Activated CD4-positive, CD25-positive, alpha-beta regulatory T cell (primary cell): Measurements from ENCODE around the gene DFFB.

Source experiments
- DNase-seq, 4 experiments: peaks; one replicate each; lab custom pipeline; 2025; lab: John Stamatoyannopoulos, UW

The DFFB gene

DNA sequence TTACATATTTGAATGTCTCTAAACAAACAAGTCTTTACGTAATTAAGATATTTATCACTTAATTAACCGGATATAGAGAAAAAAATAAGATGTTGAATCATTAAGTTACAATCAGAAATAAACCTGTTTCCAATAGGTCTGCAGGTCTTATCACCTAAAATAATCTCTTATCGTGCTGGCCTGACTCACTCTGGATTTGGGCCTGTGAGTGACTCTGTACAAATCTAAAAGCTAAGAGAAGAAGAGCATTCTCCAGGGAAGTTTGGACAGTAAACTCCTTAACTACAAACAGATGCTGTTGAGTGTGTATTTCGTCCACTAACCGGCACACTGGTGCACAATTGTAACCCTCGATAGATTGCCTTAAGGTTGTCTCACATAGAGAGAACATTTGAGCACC lies 25.6 kb upstream of the DFFB start:
- DNase-seq = no peak

DNA sequence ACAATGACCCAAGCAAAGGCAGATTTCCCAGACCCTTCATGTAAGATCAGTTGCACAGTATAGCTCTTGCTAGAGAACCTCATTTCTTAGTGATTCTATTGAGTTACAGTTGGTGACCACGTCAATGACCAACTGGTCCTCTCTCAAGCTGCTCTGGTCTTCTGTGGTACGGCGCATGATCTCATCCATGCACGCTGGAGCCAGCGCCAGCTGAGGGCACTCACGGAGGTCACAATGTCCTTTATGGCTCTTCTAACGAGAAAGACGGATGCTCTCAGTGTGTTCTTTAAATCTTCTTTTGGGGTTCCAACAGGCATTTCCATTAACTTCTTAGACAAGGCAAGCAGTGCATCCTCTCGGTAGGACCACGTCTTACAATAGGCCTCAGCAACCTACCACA lies 22.6 kb upstream of the DFFB start:
- DNase-seq = no peak

DNA sequence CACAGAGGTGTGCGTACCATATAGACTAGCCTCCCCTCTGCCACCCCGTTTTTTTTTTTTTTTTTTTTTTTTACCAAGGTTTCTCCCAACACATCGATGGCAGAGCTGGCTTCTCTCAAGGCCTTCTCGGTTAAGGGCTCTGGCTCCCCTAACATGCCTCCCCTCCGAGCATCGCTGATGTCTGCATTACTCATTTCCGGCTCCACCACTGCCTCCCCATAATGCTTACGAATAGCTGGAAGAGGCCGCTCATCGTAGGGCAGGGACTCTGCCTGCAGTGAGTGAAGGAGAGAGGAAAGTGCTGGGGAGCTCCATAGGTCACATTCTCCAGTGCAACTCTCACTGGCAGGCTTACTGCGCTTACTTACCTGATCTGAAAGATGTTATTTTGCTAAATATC lies 20.9 kb upstream of the DFFB start:
- DNase-seq = no peak

DNA sequence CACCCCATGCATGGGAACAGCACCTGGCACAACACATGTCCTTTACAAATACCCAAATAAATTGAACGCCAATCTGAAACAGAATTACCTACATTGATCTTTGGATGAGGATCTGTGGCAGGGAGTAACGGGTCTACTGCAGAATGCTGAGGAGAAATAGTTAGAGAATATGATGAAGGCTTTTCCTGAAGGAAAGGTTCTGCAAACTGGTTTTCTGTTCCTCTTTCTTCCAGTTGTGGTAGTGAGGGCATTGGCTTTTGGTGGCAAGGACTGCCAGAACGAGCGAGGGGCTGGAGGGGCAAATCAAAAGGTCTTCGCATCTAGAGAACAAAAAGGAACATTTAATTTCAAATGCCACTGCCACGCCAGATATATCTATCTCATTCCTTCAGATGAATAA lies 20.1 kb upstream of the DFFB start:
- DNase-seq = no peak

DNA sequence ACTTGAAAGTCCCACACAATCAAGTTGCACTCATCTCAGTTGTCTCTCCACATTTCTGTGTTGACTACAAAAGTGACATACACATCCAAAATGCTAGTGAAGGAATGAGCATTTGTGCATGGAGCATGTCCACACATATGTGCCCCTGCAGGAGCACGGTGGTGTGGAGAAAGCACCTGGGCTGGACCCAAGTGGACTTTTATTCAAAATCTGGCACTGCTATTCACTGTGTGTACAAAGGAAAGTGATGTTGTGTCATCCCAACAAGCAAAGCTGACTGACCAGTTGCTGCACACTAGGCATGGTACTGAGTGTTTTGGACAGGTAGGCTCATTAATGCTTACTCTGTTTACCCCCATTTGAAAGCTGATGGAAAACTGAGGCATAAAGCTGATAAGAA lies 19.6 kb upstream of the DFFB start:
- no peak for DNase-seq

DNA sequence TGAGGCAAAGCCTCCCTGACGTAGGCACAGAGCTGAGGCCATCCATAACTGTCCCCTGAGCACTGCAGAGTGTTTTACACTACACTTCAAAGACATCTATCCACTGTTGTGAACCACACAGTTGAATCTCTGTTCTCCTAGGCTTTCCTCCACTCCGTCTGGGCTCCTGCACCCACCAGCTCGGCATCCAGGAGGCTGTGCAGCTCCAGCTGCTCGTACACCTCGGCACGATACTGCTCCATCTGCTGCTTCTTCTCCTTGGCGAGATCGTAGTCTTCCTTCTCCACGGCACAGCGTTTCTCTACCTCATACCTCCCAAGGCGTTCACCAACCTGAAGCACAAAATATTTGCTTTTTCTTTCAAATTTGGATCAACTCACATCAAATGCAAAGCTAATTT lies 18.5 kb upstream of the DFFB start:
- no peak for DNase-seq

DNA sequence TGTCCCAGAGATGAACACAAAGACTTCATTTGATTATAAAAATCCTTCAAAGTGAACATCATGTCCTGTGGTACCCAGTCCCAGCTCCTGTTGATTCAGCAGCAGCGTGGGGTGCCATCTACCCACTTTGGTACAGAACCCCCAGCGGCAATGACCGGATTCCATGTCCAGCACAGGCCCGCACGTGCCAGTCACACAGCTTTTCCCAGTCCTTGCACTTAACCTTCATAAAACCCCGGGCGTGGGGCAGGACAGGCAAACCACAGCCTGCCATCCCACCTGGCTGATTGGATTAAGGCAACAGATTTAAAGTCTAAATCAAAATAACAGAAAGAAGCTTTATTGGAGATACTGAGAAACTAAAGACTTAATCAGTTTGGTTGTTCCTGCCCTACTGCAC lies 15.8 kb upstream of the DFFB start:
- DNase-seq = no peak

DNA sequence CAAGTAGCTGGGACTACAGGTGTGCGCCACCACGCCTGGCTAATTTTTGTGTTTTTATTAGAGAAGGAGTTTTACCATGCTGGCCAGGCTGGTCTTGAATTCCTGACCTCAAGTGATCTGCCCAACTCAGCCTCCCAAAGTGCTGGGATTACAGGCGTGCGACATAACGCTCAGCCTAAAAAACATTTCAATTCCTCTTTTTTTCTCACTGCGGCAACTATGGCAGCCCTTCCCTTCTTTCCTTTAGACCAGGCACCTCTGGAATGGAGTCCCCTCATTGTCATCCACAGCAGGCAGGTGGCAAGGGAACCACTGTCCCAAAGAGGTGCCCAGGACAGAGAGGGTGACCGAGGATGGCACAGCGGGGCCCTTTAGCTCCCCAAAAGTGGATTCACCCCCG lies 14.4 kb upstream of the DFFB start:
- DNase-seq = no peak

DNA sequence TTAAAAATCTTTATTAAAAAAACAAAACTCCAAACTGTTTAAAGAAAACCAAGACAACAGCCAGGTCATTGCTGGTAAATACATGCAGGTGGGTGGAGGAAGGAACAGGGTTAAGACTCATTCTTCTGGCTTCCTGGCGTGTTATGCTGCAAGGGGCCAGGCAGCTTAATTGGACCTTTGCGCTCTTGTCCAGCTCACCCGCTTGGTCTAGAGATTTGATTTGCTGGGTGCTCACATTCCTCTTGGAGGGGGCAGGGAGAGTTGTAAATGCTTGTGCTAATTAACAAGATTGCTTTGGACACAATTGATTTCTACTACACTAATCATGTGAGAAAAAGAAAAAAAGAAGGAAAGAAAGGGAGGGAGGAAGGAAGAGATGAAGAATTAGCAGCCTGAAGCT lies 10.7 kb upstream of the DFFB start:
- DNase-seq = no peak

DNA sequence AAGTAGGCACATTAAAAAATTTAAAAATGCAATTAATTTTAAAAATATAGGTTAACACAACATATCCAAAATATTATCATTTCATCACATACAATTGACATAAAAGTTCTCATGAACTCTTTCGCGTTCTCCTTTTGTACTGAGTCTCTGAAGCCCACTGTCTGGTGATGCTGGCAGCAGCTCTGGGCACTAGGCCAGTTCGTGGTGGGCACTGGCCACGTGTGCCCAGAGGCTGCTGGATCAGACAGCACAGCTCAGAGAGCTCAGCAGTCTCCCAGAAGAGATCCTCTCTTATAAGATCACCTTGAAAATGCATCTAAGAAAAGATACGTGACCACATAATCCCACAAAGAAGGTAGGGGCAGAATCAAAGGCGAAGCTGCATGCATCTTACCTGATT lies 10.2 kb upstream of the DFFB start:
- DNase-seq = no peak

DNA sequence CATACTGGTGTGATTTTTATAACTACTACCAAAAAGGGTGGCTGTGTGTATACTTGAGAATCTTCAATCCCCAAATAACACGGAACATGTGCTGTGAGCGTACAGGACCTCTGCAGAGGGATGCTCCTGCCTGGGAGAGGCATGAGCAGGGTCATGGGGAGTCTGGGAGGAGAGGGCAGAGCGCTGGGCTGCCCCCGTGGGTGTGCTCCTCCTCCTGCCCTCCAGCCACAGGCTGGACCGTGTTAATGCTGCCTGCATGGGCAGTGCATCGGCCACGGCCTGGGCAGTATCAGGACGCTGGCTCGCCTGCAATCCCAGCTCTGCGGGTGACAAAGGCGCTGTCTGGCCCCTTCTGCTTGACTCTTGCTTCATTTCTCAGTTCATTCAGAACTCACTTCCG lies 6.4 kb upstream of the DFFB start:
- DNase-seq = no peak

DNA sequence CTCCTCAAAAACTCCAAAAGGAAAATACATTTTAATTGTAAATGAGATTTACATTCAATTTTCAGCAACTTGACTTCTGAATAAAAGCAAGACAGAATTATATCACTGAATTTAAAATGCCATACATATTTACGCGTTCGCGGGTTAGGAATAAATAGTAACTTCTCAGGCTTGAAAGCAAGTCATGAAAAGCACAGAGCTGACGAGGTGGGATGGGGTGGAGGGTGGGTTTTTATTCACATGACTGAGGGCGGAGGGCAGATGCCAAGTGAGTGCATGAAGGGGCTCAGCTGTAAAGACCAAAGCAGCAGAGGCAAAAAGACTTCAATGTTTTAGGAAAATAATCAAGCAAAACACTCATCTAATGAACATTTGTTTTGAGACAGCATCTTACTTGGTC lies 6.0 kb upstream of the DFFB start:
- DNase-seq = no peak

DNA sequence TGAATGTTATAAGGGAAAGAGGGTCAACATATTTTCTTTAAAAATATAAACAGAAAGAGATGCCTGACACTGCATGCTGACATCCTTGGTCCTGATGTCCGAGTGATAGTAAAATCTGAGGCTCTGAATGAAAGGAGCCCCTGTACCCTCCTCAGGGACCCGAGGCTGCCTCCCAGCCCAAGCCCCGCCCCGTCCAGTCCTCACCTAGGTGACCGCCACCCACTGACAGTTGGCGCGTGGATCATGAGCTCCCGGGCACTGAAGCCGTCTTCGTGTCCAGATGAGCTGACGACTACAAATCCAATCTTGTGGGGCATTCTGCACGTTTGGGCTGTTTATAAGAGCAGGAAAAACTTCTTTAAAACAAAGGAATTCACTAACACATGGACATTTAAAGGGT lies 5.2 kb upstream of the DFFB start:
- no peak for DNase-seq

DNA sequence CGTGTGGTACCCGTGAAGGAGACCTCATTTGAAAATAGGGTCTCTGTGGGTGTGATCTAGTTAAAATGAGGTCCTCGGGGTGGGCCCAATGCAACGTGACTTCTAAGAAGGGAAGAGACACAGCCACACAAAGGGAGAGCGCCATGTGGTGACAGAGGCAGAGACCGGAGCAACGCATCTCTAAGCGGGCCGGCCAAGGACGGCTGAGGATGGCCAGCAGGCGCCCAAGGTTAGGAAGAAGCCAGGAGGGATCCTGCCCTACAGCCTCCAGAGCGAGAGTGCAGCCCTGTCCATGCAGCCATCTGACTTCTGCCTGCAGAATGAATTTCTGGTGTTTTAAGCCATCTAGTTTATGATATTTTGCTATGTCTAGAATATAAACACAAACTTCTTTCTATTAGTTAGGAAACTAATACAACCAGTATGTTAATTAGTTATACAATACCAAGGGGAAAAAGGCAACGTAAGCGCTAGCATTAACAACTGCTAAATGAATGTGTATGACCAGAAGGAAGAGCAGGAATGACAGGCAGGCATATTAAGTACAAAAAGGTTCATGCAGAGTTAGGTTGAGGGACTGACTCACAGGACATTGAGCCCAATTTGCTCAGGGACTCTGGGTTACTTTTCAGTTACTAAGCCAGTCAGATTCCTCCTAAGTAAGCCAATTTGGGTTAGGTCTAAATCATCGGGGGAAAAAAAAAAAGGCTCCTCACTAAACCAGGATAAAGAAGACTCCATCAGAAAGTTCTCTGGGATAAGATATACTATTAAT lies 4.4 kb upstream of the DFFB start:
- no peak for DNase-seq

DNA sequence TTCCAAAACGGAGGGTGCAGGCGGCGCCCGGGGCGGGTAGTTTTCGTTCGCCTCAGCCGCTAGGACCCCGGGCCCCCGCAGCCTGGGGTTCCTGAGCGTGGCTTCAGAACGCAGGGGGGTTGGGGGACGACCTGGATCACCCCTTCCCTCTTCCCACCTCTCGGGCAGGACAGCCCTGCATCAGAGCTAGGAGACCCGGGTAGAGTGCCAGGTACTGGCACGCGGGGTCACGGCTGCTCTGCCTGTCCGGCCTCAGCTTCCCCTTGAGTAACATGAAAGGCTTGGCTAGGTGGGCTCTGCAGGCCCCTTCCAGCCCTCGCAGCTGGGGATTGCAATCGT lies 484 bp downstream of the DFFB start:
- no peak for DNase-seq

DNA sequence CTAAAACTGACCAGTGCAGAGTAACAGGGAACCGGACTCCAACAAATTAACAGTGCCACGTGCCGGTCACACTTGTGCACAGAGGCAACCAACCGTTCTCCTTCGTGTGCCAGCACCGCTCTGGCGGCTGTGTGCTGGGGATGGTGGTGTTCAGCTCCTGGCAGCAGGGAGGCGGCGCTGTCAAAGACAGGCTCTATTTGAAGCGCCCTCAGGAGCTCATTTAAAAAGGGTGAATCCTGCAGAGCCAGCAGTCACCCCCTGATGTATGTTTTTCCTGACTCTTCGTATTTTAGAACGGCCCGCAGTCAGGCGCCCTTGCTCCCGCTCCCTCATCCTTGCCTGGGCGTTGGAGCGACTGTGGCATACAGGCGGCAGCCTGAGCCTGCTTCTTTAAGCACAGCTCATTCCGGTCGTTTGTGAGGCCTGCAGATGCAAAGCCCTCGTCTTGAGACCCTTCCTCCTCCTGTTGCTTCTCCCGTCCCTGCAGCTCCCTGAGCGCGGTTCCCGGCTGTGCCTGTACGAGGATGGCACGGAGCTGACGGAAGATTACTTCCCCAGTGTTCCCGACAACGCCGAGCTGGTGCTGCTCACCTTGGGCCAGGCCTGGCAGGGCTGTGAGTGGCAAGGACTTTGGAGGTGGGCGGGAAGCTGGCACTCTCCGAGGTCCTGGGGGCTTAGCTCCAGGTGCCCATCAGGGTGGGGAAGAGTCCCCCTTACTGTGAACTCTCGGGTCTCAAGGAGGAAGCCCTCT lies 1.1 kb downstream of the DFFB start:
- no peak for DNase-seq

DNA sequence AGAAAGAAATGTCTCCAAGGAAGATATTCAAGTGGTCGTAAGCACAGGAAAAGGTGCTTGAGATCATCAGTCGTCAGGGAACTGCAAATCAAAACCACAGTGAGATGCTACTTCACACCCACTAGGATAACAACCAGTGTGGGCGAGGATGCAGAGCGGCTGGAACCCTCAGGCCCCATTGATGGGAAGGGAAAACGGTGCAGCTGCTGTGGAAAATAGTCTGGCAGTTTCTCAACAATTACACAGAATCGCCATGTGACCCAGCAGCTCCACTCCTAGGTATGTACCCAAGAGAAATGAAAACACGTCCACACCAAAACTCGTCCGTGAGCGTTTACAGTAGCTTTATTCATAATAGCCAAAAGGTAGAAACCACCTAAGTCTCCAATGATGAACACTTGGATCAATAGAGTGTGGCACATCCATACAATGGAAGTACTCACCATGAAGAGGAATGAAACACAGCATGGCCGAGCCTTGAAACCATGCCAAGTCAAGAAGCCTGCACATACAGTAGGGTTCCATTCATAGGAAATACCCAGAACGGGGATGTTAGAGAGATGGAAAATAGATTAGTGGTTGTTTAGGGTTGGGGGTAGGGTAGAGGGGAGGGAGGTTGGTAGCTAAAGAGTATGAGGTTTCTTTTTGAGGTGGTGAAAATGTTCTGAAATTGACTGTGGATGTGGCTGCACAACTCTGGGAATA lies 6.1 kb downstream of the DFFB start:
- DNase-seq = no peak

DNA sequence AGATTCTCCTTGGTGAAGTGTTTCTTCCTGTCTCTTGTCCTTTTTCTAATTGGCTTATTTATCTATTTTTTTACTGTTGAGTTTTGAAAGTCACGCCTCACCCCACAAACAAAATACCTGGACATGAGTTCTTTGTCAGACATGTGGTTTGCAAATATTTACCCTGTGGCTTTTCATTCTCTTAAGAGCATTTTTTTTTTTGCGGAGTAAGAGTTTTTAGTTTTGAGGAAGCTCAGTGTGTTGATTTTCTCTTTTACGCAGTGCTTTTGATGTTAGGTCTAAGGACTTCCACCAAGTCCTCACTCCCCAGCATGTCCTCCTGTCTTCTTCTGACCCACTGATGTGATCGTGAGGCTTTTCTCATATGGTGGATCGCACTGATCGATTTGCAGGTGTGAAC lies 7.6 kb downstream of the DFFB start:
- DNase-seq = no peak

DNA sequence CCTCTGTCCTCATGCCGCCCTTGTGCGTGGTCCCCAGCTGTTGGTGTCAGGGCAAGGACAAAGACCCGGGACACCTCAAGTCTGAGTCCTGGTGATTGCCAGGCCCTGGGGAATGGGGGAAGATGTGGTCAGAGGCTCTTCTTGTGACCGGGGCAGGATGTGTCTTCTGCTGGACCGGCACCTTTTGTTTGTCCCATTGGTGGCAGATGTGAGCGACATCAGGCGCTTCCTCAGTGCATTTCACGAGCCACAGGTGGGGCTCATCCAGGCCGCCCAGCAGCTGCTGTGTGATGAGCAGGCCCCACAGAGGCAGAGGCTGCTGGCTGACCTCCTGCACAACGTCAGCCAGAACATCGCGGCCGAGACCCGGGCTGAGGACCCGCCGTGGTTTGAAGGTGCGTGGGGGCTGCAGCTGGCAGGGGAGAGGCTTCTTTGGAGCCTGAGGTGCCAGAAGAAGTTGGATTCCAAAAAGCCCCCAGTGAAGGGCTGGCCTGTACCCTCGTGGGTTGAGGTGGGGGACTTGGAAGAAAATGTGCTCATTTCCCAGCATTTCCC lies 8.4 kb downstream of the DFFB start:
- no peak for DNase-seq

DNA sequence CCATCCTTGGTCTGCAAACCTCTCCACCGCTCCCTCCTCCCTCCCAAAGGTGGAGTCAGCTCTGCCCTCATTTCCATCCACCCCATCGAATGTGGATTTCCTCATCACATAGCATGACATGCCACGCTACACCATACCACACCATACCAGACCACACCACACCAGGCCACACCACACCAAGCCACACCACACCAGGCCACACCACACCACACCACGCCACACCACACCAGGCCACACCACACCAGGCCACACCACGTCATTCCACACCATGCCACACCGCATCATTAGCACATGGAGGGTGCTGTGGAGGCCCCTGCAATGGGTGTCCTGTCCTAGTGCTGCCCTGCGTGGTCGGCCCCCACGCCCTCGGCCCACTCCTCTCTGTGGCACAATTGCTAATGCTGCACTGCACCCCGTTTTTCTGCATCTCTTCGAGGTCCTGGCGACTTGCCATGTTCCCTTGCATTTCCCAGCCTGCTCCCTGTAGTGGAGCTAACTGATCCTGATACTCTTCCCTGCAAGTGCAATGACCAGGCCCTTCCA lies 11.3 kb downstream of the DFFB start:
- DNase-seq = no peak

DNA sequence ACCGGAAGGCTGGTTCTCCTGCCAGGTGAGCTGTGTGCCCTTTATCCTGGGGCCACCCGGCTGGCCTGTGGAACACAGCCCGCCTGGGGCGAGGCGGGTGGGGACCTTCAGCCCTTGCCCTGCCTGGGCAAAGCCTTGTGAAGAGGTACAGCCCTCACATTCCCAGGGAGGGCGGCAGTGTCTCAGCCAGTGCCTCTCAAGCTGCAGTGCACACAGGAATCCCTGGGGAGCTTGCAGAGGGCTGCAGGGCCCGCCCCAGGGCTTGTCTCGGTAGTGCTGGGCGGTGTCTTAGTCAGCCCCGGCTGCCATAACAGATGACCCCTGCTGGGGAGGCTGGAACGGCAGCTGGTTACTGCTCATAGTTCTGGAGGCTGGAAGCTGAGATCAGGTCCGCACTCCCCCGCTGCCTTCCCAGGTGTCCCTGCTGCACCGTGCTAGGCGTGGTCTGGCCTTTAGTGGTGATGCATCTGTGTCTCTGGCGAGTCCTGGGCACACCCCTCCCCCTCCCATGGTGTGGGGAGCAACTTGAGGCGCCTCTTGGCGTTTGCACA lies 12.6 kb downstream of the DFFB start:
- DNase-seq = no peak

DNA sequence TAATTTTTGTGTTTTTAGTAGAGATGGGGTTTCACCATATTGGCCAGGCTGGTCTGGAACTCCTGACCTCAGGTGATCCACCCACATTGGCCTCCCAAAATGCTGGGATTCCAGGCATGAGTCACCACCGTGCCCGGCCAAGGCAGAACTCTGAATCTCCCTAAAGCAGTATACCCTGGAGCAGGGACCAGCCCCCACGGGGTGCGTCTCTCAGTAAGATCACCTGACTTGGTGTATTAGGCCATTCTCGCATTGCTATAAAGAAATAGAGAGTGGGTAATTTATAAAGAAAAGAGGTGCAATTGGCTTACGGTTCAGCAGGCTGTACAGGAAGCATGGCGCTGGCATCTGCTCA lies 14.2 kb downstream of the DFFB start:
- no peak for DNase-seq

DNA sequence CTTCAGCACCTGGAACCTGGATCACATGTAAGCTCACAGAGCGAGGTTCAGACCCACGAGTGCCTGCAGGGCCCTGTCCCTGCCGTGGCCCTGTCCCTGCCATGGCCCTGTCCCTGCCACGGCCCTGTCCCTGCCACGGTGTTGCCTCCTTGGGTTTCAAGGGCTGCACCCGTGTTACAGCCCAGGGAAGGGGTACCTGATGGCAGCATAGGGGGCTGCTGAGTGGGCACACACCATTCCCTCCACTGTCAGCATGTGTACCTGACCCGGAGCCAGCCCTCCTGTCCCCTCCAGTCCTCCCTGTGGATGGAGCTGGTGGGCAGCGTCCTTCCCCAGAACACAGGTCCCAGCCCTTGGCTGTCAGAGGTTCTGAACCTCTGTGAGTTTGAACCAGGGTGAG lies 15.3 kb downstream of the DFFB start:
- no peak for DNase-seq
